H1 (cell line): ENCODE data around the gene FXYD5. TPM values are rescaled to one million over a fixed set of nuclear protein-coding genes. Genes with fewer than 3 reads are reported as not detected.

Experiments
- CTCF ChIA-PET: fragments of 300-600 bp; sonication (Branson Sonifier 250); formaldehyde crosslinking; loops from one replicate; lab custom pipeline; 2021; ENCODE audit not compliant: partially characterized antibody; lab: Charles Lee
- POLR2A ChIA-PET: fragments of 300-600 bp; sonication (Branson Sonifier 250); formaldehyde crosslinking; loops from one replicate; lab custom pipeline; 2021; ENCODE audit warnings: inconsistent platforms; ENCODE audit not compliant: partially characterized antibody; lab: Charles Lee
- DNase-seq, 2 experiments: peaks; one replicate each; pipeline versions ENCODE4 v3.0.0 to v3.0.0-alpha.2; 2010 to 2022; ENCODE audit warnings: low spot score in 2 of 2, low read depth in 1 of 2, mixed read lengths in 1 of 2
- FAIRE-seq: peaks from 2 replicates; lab custom pipeline; 2011; peaks lifted over from hg19 to GRCh38; lab: Jason Lieb, UNC
- H2AFZ ChIP-seq: 2 replicates; pipeline ENCODE4 v1.8.1; 2012; ENCODE audit warnings: low read length, inconsistent platforms
- H2AK5ac ChIP-seq: 2 replicates; pipeline ENCODE4 v1.6.1; 2013; ENCODE audit warnings: low read depth, low read length
- H2BK120ac ChIP-seq: replicated peaks from 2 replicates; pipeline ENCODE3; 2013; ENCODE audit warnings: low read depth, low read length, inconsistent platforms
- H2BK12ac ChIP-seq: 2 replicates; pipeline ENCODE4 v1.6.1; 2013; ENCODE audit warnings: low read depth, low read length
- H2BK15ac ChIP-seq: 2 replicates; pipeline ENCODE4 v1.6.1; 2013; ENCODE audit warnings: low read length
- H2BK20ac ChIP-seq: 2 replicates; pipeline ENCODE4 v1.6.1; 2013; ENCODE audit warnings: low read length
- H2BK5ac ChIP-seq: 2 replicates; pipeline ENCODE4 v1.6.1; 2013; ENCODE audit warnings: low read depth, low read length
- H3K14ac ChIP-seq: 2 replicates; pipeline ENCODE4 v1.6.1; 2013; ENCODE audit warnings: inconsistent platforms; ENCODE audit not compliant: insufficient read length
- H3K18ac ChIP-seq: 2 replicates; pipeline ENCODE4 v1.6.1; 2013; ENCODE audit warnings: low read length; ENCODE audit errors: extremely low read depth
- H3K23ac ChIP-seq: 2 replicates; pipeline ENCODE4 v1.6.1; 2013; ENCODE audit warnings: inconsistent platforms; ENCODE audit not compliant: insufficient read length
- H3K23me2 ChIP-seq: 2 replicates; pipeline ENCODE4 v1.6.1; 2013; ENCODE audit warnings: low read depth, low read length
- H3K27ac ChIP-seq: 2 replicates; pipeline ENCODE4 v1.6.1; 2011; ENCODE audit warnings: low read depth, low read length, inconsistent platforms
- H3K27me3 ChIP-seq, 4 experiments: replicated peaks in 1 of 4; 1 replicate in 1 of 4; 2 replicates in 3 of 4; pipeline versions ENCODE4 v1.6.1 to v1.8.1; 2011 to 2013; ENCODE audit warnings: low read length in 3 of 4, mild to moderate bottlenecking in 3 of 4, inconsistent platforms in 2 of 4, mixed read lengths in 2 of 4, moderate library complexity in 1 of 4; ENCODE audit not compliant: control insufficient read depth in 3 of 4, insufficient read depth in 3 of 4; ENCODE audit errors: extremely low read depth in 1 of 4
- H3K36me3 ChIP-seq, 4 experiments: 2 replicates each; pipeline versions ENCODE4 v1.6.1 to v1.8.1; 2011 to 2013; ENCODE audit warnings: mild to moderate bottlenecking in 4 of 4, low read length in 3 of 4, moderate library complexity in 2 of 4, control low read depth in 1 of 4, inconsistent platforms in 1 of 4; ENCODE audit not compliant: insufficient read depth in 4 of 4, control insufficient read depth in 2 of 4
- H3K4ac ChIP-seq: replicated peaks from 2 replicates; pipeline ENCODE3; 2013; ENCODE audit warnings: low read length, low read depth, mixed read lengths, inconsistent platforms; ENCODE audit not compliant: insufficient read length
- H3K4me1 ChIP-seq, 4 experiments: replicated peaks in 1 of 4; 1 replicate in 1 of 4; 2 replicates in 3 of 4; pipeline versions ENCODE4 v1.6.1 to v1.8.1; 2011 to 2013; ENCODE audit warnings: low read length in 3 of 4, inconsistent platforms in 2 of 4, mixed read lengths in 1 of 4; ENCODE audit not compliant: insufficient read depth in 4 of 4, control insufficient read depth in 3 of 4
- H3K4me2 ChIP-seq, 2 experiments: 2 replicates each; pipeline versions ENCODE4 v1.6.1 to v1.8.1; 2011 to 2013; ENCODE audit warnings: low read depth in 2 of 2, low read length in 2 of 2, control low read depth in 1 of 2, inconsistent platforms in 1 of 2, mild to moderate bottlenecking in 1 of 2; ENCODE audit not compliant: insufficient read depth in 1 of 2
- H3K4me3 ChIP-seq, 4 experiments: fragments of 200-600, 300-600 bp in 1 of 4; sonication (generic), shearing (Covaris generic), sonication (Bioruptor Twin) in 1 of 4; 2 replicates each; pipeline versions ENCODE4 v1.5.1 to v1.8.1; 2011 to 2016; ENCODE audit warnings: low read length in 4 of 4, low read depth in 3 of 4, control low read depth in 2 of 4, inconsistent platforms in 2 of 4, mild to moderate bottlenecking in 2 of 4, mixed read lengths in 1 of 4, moderate library complexity in 1 of 4; ENCODE audit not compliant: insufficient read depth in 2 of 4; ENCODE audit errors: extremely low read depth in 1 of 4
- H3K56ac ChIP-seq: replicated peaks from 2 replicates; pipeline ENCODE3; 2013; ENCODE audit warnings: low read depth, mild to moderate bottlenecking, mixed read lengths, low read length, inconsistent platforms; ENCODE audit not compliant: insufficient read length
- H3K79me1 ChIP-seq: 2 replicates; pipeline ENCODE4 v1.6.1; 2013; ENCODE audit warnings: low read depth, low read length, control low read depth
- H3K79me2 ChIP-seq, 2 experiments: 2 replicates each; pipeline versions ENCODE4 v1.6.1 to v1.8.1; 2012 to 2013; ENCODE audit warnings: low read length in 2 of 2, mild to moderate bottlenecking in 2 of 2, inconsistent platforms in 1 of 2; ENCODE audit not compliant: insufficient read depth in 2 of 2, control insufficient read depth in 1 of 2
- H3K9ac ChIP-seq, 4 experiments: replicated peaks in 1 of 4; 1 replicate in 1 of 4; 2 replicates in 3 of 4; pipeline versions ENCODE4 v1.6.1 to v1.8.1; 2011 to 2013; ENCODE audit warnings: low read depth in 3 of 4, low read length in 3 of 4, control low read depth in 2 of 4, mild to moderate bottlenecking in 2 of 4, moderate library complexity in 2 of 4, inconsistent platforms in 1 of 4; ENCODE audit errors: extremely low read depth in 1 of 4
- H3K9me3 ChIP-seq, 2 experiments: 2 replicates each; pipeline versions ENCODE4 v1.6.1 to v1.8.1; 2012 to 2013; ENCODE audit warnings: mild to moderate bottlenecking in 2 of 2, moderate library complexity in 2 of 2, control low read depth in 1 of 2, inconsistent platforms in 1 of 2, low read depth in 1 of 2, low read length in 1 of 2, mixed read lengths in 1 of 2; ENCODE audit not compliant: insufficient read depth in 2 of 2
- H4K20me1 ChIP-seq, 2 experiments: replicated peaks in 1 of 2; 2 replicates each; pipeline versions ENCODE3 to v1.8.1; 2011 to 2013; ENCODE audit warnings: inconsistent platforms in 2 of 2, low read length in 2 of 2, mild to moderate bottlenecking in 1 of 2; ENCODE audit not compliant: insufficient read depth in 2 of 2, control insufficient read depth in 1 of 2
- H4K5ac ChIP-seq: 2 replicates; pipeline ENCODE4 v1.6.1; 2013; ENCODE audit warnings: low read length, low read depth, mixed read lengths, inconsistent platforms; ENCODE audit not compliant: insufficient read length
- H4K8ac ChIP-seq: 2 replicates; pipeline ENCODE4 v1.8.0; 2013; ENCODE audit warnings: mild to moderate bottlenecking, moderate library complexity, low read length, inconsistent platforms; ENCODE audit not compliant: insufficient read depth; ENCODE audit errors: extremely low read depth
- H4K91ac ChIP-seq: replicated peaks from 2 replicates; pipeline ENCODE3; 2013; ENCODE audit warnings: low read length, mixed read lengths, inconsistent platforms; ENCODE audit not compliant: insufficient read length
- CTCF ChIP-seq, 3 experiments: IDR thresholded peaks; 1 replicate in 2 of 3; 2 replicates in 1 of 3; pipeline versions ENCODE4 v1.5.1 to v1.6.1; 2011; ENCODE audit warnings: low read length in 3 of 3, mild to moderate bottlenecking in 3 of 3, inconsistent platforms in 2 of 3, low read depth in 1 of 3, moderate library complexity in 1 of 3; ENCODE audit not compliant: insufficient read depth in 1 of 3; ENCODE audit errors: control extremely low read depth in 1 of 3
- E2F6 ChIP-seq: IDR thresholded peaks from 2 replicates; pipeline ENCODE4 v1.6.1; 2012; ENCODE audit warnings: inconsistent platforms
- FOSL1 ChIP-seq: IDR thresholded peaks from 2 replicates; pipeline ENCODE4 v1.6.1; 2011; ENCODE audit warnings: mild to moderate bottlenecking, low read depth, low read length, moderate library complexity; ENCODE audit not compliant: insufficient read depth
- JUN ChIP-seq: IDR thresholded peaks from 2 replicates; pipeline ENCODE4 v1.6.1; 2011; ENCODE audit warnings: low read depth, mild to moderate bottlenecking, improper control_type of control experiment, low read length
- RFX5 ChIP-seq: IDR thresholded peaks from 2 replicates; pipeline ENCODE4 v1.6.1; 2011; ENCODE audit warnings: low read depth, low read length, improper control_type of control experiment, borderline replicate concordance
- RNF2 ChIP-seq: fragments of 200-900, 300-1000 bp; sonication (generic); IDR thresholded peaks from 2 replicates; pipeline ENCODE4 v1.7.1; 2016; ENCODE audit warnings: borderline replicate concordance, low read depth, mild to moderate bottlenecking, antibody characterized with exemption, low read length; ENCODE audit not compliant: poor library complexity, severe bottlenecking; ENCODE audit errors: missing control alignments
- YY1 ChIP-seq: IDR thresholded peaks from 2 replicates; pipeline ENCODE4 v1.6.1; 2011; ENCODE audit warnings: low read depth, mild to moderate bottlenecking, low read length
- WGBS, 2 experiments: shearing (Covaris generic) in 1 of 2; methylation state at CpG; one replicate each; pipeline versions ENCODE4 v1.1.6 to v1.1.7; 2013 to 2015; ENCODE audit warnings: low lambda C conversion rate in 2 of 2, mixed read lengths in 2 of 2, inconsistent platforms in 1 of 2, low coverage in 1 of 2, missing lambda C conversion rate in 1 of 2; ENCODE audit not compliant: insufficient replicate concordance in 2 of 2, insufficient coverage in 1 of 2, insufficient read length in 1 of 2; ENCODE audit errors: extremely low coverage in 1 of 2, missing lambda C conversion rate in 1 of 2; 5-methylcytosine and 5-hydroxymethylcytosine counted together
- polyA plus RNA-seq, 7 experiments: library from polyadenylated mRNA; depleted of rRNA in 3 of 7; stranded (reverse) in 5 of 7; unstranded in 2 of 7; fragments of >200 nt in 5 of 7; fragments of 200-250 nt in 2 of 7; gene quantifications; 1 replicate in 5 of 7; 2 replicates in 1 of 7; 4 replicates in 1 of 7; pipeline versions ENCODE4 v1.2.1 to v1.2.3, GENCODE V29; 2011 to 2013; ENCODE audit warnings: missing spikeins in 2 of 7, mixed read lengths in 2 of 7
- total RNA-seq: library from RNA; stranded (reverse); fragmentation: NEBNext Ultra II Directional; extraction: Animal tissue kit (Norgen Biotek cat#: 25700); gene quantifications from 2 replicates; pipeline ENCODE4 v1.2.1, GENCODE V29; 2021

The FXYD5 gene
- total and polyA plus RNA-seq, 2 of the 8 experiments (the other 6 are each of a cell fraction or from before 2014, with no cell fraction given), result 99.0 to 191 TPM

- no peak overlapping the region; the same call in 1 of the 2 replicates for H2BK5ac ChIP-seq
- H2BK15ac ChIP-seq, result peak overlapping the region; percentile 88; the same call in 1 of the 2 replicates
- ChIA-PET POLR2A (interaction anchor here (0.8 to 1.1 kb wide), 3 partner anchors 17 to 84 kb away, joined by 3 to 4 read pairs (median 4); no protein-coding TSS in a partner anchor), CTCF (interaction anchor here (0.6 to 10.2 kb wide), 11 partner anchors 17 to 212 kb away, joined by 3 to 154 read pairs (median 5); partner anchors contain the start of gene FXYD3)
- H3K27me3 ChIP-seq, result peaks cover 0 to 18% (median 8%) of the 10 kb centered on the region in 4 experiments; a peak in 5 of 7 replicates
- no peak overlapping the region for H2BK20ac ChIP-seq
- H3K79me2 ChIP-seq, result no peaks in the 10 kb centered on the region
- WGBS, 2 experiments, result 88% methylated on average over 9 of the region's 12 CpGs; no CpG with 5 or more reads in 1 of the 2 experiments
- no peaks in the 10 kb centered on the region for H3K79me1 ChIP-seq
- H4K8ac ChIP-seq, result no peak overlapping the region
- H3K23me2 ChIP-seq, result peaks cover 20% of the 10 kb centered on the region; the same call in 1 of the 2 replicates
- H2AK5ac ChIP-seq, result peak overlapping the region; percentile 65; the same call in 1 of the 2 replicates
- H3K4me1 ChIP-seq, result peaks cover 8 to 32% (median 25%) of the 10 kb centered on the region in 4 experiments
- no peaks in the 10 kb centered on the region for H3K36me3 ChIP-seq
- H4K5ac ChIP-seq, result no peak overlapping the region
- peaks cover 0 to 3% of the 10 kb centered on the region in 2 experiments for H4K20me1 ChIP-seq
- FAIRE-seq (no peak), DNase-seq (no peak)
- H3K9me3 ChIP-seq, result no peaks in the 10 kb centered on the region
- no peak overlapping the region for H4K91ac ChIP-seq
- no peak overlapping the region for H3K4ac ChIP-seq
- H3K4me3 ChIP-seq, result peak overlapping the region in 2 of 4 experiments; percentile 16 to 38; a peak in 2 of 8 replicates
- no peak overlapping the region for H3K14ac ChIP-seq
- no peak overlapping the region for H3K56ac ChIP-seq
- H3K18ac ChIP-seq, result no peak overlapping the region; the same call in 1 of the 2 replicates
- H2AFZ ChIP-seq, result no peak overlapping the region
- H3K27ac ChIP-seq, result no peak overlapping the region
- H3K4me2 ChIP-seq, result peak overlapping the region; percentile 66 to 78
- H3K9ac ChIP-seq, result no peak overlapping the region
- H3K23ac ChIP-seq, result no peak overlapping the region
- no peak overlapping the region for H2BK120ac ChIP-seq
- peak overlapping the region; percentile 60; the same call in 1 of the 2 replicates for H2BK12ac ChIP-seq
- no peak for TF ChIP-seq CTCF (IDR thresholded peaks at IDR 0.05; ENCODE audit: control extremely low read depth in 1 of 3, insufficient read depth in 1 of 3, low read depth in 1 of 3, low read length in 3 of 3)
- no peak for TF ChIP-seq YY1
- TF ChIP-seq RNF2, result no peak
- no peak for TF ChIP-seq RFX5
- no peak for TF ChIP-seq JUN
- TF ChIP-seq E2F6, result no peak
- no peak for TF ChIP-seq FOSL1
Observed at GRCh38 chr19:35140207-35140961, 14.2 kb upstream of the FXYD5 start.
